Stimulated activated CD8-positive, alpha-beta memory T cell treated with anti-CD3 and anti-CD28 coated beads, Interleukin-4, amount 100 ng/mL, for 1 hour (primary cell): ENCODE measurements around the gene SERBP1.
"Not testable (repeated sequence)": the region's sequence is repeated elsewhere in the genome, so short reads cannot be mapped to it uniquely, and the experiment has no call there.

Experiments
- DNase-seq, 2 donors: peaks; one replicate each; pipeline ENCODE4 v3.0.0-alpha.2; 2020; ENCODE audit warnings: low read depth in 2 of 2, low spot score in 1 of 2

The SERBP1 gene

GRCh38 chr1:67408148-67408547, 22.1 kb downstream of the SERBP1 start:
- DNase-seq, result no peak

- no peak for DNase-seq
These were observed 22.7 kb downstream of the SERBP1 start for GRCh38 chr1:67407498-67407897.

- DNase-seq, result no peak
These were observed 24.5 kb downstream of the SERBP1 start for GRCh38 chr1:67405473-67406245.

GRCh38 chr1:67404212-67404620, 26.0 kb downstream of the SERBP1 start:
- DNase-seq, result no peak

GRCh38 chr1:67401443-67401842, 28.8 kb downstream of the SERBP1 start:
- no peak for DNase-seq

GRCh38 chr1:67400029-67400786, 30.0 kb downstream of the SERBP1 start:
- not testable (repeated sequence) for DNase-seq

GRCh38 chr1:67399199-67399993, 30.8 kb downstream of the SERBP1 start:
- DNase-seq, result no peak

GRCh38 chr1:67394548-67394947, 35.7 kb downstream of the SERBP1 start:
- no peak for DNase-seq

- DNase-seq, result no peak
These were observed 36.5 kb downstream of the SERBP1 start for GRCh38 chr1:67393737-67394136.

- DNase-seq, result no peak
These were observed 37.0 kb downstream of the SERBP1 start for GRCh38 chr1:67393240-67393639.

- no peak for DNase-seq
These were observed 39.9 kb downstream of the SERBP1 start for GRCh38 chr1:67390041-67390887.

- no peak for DNase-seq
These were observed 46.1 kb downstream of the SERBP1 start for GRCh38 chr1:67383999-67384638.

GRCh38 chr1:67382292-67382691, 47.9 kb downstream of the SERBP1 start:
- DNase-seq, result no peak

GRCh38 chr1:67381154-67381553, 49.0 kb downstream of the SERBP1 start:
- DNase-seq, result no peak

- no peak for DNase-seq
These were observed 52.9 kb downstream of the SERBP1 start for GRCh38 chr1:67377253-67377652.

GRCh38 chr1:67376381-67376780, 53.8 kb downstream of the SERBP1 start:
- DNase-seq, result no peak

- no peak for DNase-seq
These were observed 57.3 kb downstream of the SERBP1 start for GRCh38 chr1:67372898-67373297.

GRCh38 chr1:67372136-67372535, 58.1 kb downstream of the SERBP1 start:
- no peak for DNase-seq

- DNase-seq, result no peak
These were observed 58.5 kb downstream of the SERBP1 start for GRCh38 chr1:67371681-67372080.

GRCh38 chr1:67371043-67371442, 59.2 kb downstream of the SERBP1 start:
- no peak for DNase-seq
